Heart left ventricle (tissue), 16 donors: ENCODE data around the gene APCS. TPM values are rescaled to one million over a fixed set of nuclear protein-coding genes. Genes with fewer than 3 reads are reported as not detected.

Source experiments
- ATAC-seq, 4 donors: fragments of 200-7000 bp; cut with Tn5 transposase; one replicate each; pipeline ENCODE4 v1.9.1; 2020 to 2022; ENCODE audit warnings: moderate library complexity in 4 of 4, mild to moderate bottlenecking in 3 of 4, moderate number of reproducible peaks in 1 of 4
- DNase-seq, 5 donors: peaks; one replicate each; pipeline ENCODE4 v3.0.0-alpha.2; 2020
- H3K27ac ChIP-seq, 12 donors: fragments of 200-600 bp; sonication (generic) in 4 of 12; one replicate each; pipeline versions ENCODE4 v1.5.0 to v1.8.0; 2016 to 2022; ENCODE audit warnings: mild to moderate bottlenecking in 2 of 12
- H3K27me3 ChIP-seq, 9 donors: fragments of 200-600 bp; sonication (generic) in 2 of 9; one replicate each; pipeline versions ENCODE4 v1.5.1 to v1.8.0; 2016 to 2022; ENCODE audit warnings: mild to moderate bottlenecking in 3 of 9
- H3K36me3 ChIP-seq, 9 donors: fragments of 200-600 bp; sonication (generic) in 2 of 9; one replicate each; pipeline versions ENCODE4 v1.5.0 to v1.8.0; 2018 to 2022; ENCODE audit warnings: mild to moderate bottlenecking in 2 of 9
- H3K4me1 ChIP-seq, 12 donors: fragments of 200-600 bp; sonication (generic) in 4 of 12; one replicate each; pipeline versions ENCODE4 v1.5.0 to v1.8.0; 2016 to 2022; ENCODE audit warnings: mild to moderate bottlenecking in 3 of 12
- H3K4me3 ChIP-seq, 12 donors: fragments of 200-600 bp; sonication (generic) in 4 of 12; one replicate each; pipeline versions ENCODE4 v1.5.0 to v1.8.0; 2017 to 2022; ENCODE audit warnings: mild to moderate bottlenecking in 9 of 12, moderate library complexity in 4 of 12
- H3K9me3 ChIP-seq, 12 donors: fragments of 200-600 bp; sonication (generic) in 4 of 12; one replicate each; pipeline versions ENCODE4 v1.5.0 to v1.8.0; 2016 to 2022; ENCODE audit warnings: mild to moderate bottlenecking in 1 of 12
- CTCF ChIP-seq, 12 donors: fragments of 200-600 bp; sonication (generic) in 4 of 12; IDR thresholded peaks; one replicate each; pipeline versions ENCODE4 v1.5.0 to v1.8.0; 2018 to 2022; ENCODE audit warnings: antibody characterized with exemption in 12 of 12, mild to moderate bottlenecking in 5 of 12
- POLR2A ChIP-seq, 2 donors: fragments of 450-650 bp; IDR thresholded peaks; one replicate each; pipeline ENCODE4 v1.6.1; 2017; ENCODE audit warnings: antibody characterized with exemption in 2 of 2, mild to moderate bottlenecking in 2 of 2, moderate library complexity in 2 of 2
- WGBS, 4 donors: extraction: QIAGEN DNeasy Blood & Tissue Kit in 2 of 4; methylation state at CpG; one replicate each; pipeline versions ENCODE4 v1.1.5 to v1.1.7; 2013 to 2018; 5-methylcytosine and 5-hydroxymethylcytosine counted together
- intact Hi-C, 10 donors: fragments of 100-400 bp; cut with DNase I; formaldehyde crosslinking; loops; one replicate each; pipeline versions ENCODE4 v1.11.1 to v1.14.2; 2022
- polyA plus RNA-seq, 2 donors: library from polyadenylated mRNA; stranded (reverse); fragments of 200-250 nt; gene quantifications; one replicate each; pipeline ENCODE4 v1.2.3, GENCODE V29; 2013
- total RNA-seq, 9 donors: library from RNA; depleted of rRNA in 2 of 9; stranded (reverse); fragments of >200 nt in 2 of 9; fragmentation: NEBNext Ultra II Directional in 3 of 9; extraction: Animal tissue kit (Norgen Biotek cat#: 25700) in 3 of 9; gene quantifications; one replicate each; pipeline versions ENCODE4 v1.1.0 to v1.2.4, GENCODE V29; 2016 to 2023
- donor health status: ischemic (EF 13 %, LVEDD 7.1; RV severe dilation, severe dysfunction).
- donor health status: healthy with polysubstance abuse.
- donor health status: DM: no; HTN: yes; CAD: no.
- donor health status: DM: no; HTN: no; CAD: no.
- donor health status: ischemic (EF 25% LVEDD 6.9; RV normal size, moderate dysfunction).
- donor health status: ischemic (EF 25% LVEDD 5.7; RV mildly dilated, moderate dysfunction).
- donor health status: healthy.
- donor health status: DM: yes; HTN: yes; CAD: no.
- donor health status: ischemic (EF 35%, LVEDD 5.7; RV mildly dilated, moderate dysfunction).
- donor health status: nonischemic (EF 11% LVEDD 7.7; RV severe dilation, severe dysfunction).
- donor health status: DM: yes; HTN: yes; CAD: no.
- donor health status: PGD.
- donor health status: ischemic (EF 29% LVEDD 5.4; RV normal size, mild dysfunction).
- donor health status: nonischemic (EF 23%, LVEDD 6.1; RV moderate dilation, normal function).

The APCS gene
- total and polyA plus RNA-seq, 11 donors: 0.08 TPM; not detected in 10

DNA sequence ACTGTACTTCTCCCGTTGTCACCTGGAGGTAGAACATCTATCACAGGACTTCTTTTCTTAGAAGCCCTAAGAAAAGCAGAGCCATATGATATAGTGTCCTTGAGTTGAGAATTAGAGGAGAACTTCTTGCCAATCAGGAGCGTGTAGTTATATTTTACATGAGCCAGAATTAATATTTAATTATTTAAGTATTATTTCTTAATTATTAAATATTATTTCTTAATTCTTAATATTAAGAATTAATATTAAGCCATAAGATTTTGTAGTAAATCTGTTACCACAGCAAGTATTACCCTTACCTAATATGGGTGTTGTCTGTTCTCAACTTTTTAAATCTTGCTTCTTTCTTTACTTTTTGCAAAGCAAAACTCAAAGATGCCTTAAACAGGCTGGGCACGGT is 10.2 kb upstream of the APCS start:
- DNase-seq (no peak), ATAC-seq (no peak)
- Histone ChIP-seq H3K4me3 (no peak overlapping the region), H3K4me1 (no peaks in the 10 kb centered on the region), H3K36me3 (no peaks in the 10 kb centered on the region), H3K27ac (no peak overlapping the region), H3K9me3 (no peaks in the 10 kb centered on the region), H3K27me3 (no peaks in the 10 kb centered on the region)
- TF ChIP-seq POLR2A (IDR thresholded peaks at IDR 0.05) (no peak), CTCF (IDR thresholded peaks at IDR 0.05) (no peak)
- WGBS, 4 donors: 92 to 96% (median 94%) methylated on average over 3 of the region's 3 CpGs
- intact Hi-C loops: no loop called here

DNA sequence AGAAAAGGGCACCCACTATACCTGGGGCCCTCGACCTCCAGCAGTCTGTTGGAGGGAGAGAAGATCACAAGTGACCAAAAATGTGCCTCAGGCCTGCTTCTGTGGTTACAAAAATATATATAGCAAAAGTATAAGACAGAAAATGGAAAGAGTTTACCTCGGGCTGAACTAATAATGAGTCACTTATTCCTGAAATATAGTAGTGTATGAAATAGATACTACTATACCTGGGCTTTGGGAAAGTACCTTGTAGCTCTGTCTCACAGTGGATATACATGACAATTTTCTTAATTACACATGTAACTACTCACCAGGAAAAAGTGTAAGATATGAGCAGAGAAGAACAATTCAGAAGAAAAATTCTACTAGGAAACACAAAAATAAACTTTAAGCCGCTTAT is 7.3 kb upstream of the APCS start:
- no peaks in the 10 kb centered on the region for H3K27me3 ChIP-seq
- no peak for TF ChIP-seq CTCF (IDR thresholded peaks at IDR 0.05)
- no peak for TF ChIP-seq POLR2A (IDR thresholded peaks at IDR 0.05)
- no peaks in the 10 kb centered on the region for H3K4me1 ChIP-seq
- WGBS, 4 donors: 62 to 70% (median 69%) methylated on average over 3 of the region's 3 CpGs
- no peaks in the 10 kb centered on the region for H3K9me3 ChIP-seq
- no peak for ATAC-seq
- intact Hi-C loops: no loop called here
- DNase-seq: no peak
- H3K36me3 ChIP-seq: no peaks in the 10 kb centered on the region
- H3K27ac ChIP-seq: no peak overlapping the region
- H3K4me3 ChIP-seq: no peak overlapping the region

DNA sequence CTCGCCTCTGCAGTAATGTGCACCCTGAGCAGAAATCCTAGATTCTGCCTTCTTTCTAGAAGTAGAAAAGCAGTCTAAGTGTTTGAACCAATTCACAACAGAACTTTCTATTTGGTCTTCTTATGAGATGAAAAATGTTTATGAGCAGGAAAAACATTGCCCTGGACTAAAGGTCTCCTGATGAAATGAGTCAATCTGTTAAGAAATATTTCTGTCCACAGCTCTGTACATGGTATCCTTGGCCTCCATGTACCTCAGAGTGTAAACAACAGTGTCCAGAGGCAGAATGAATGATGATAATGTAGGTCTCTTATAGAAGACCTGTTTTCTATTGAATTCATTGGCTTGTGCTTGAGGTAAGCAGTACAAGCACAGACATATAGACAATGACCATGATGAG is 6.2 kb upstream of the APCS start:
- Histone ChIP-seq H3K27ac (no peak overlapping the region), H3K27me3 (no peaks in the 10 kb centered on the region), H3K36me3 (no peaks in the 10 kb centered on the region), H3K9me3 (no peaks in the 10 kb centered on the region), H3K4me1 (no peaks in the 10 kb centered on the region), H3K4me3 (no peak overlapping the region)
- DNase-seq (no peak), ATAC-seq (no peak)
- no peak for TF ChIP-seq CTCF (IDR thresholded peaks at IDR 0.05)
- TF ChIP-seq POLR2A (IDR thresholded peaks at IDR 0.05): no peak
- intact Hi-C loops: no loop called here
- WGBS, 4 donors: 76 to 95% (median 83%) methylated on average over 1 of the region's 1 CpG

DNA sequence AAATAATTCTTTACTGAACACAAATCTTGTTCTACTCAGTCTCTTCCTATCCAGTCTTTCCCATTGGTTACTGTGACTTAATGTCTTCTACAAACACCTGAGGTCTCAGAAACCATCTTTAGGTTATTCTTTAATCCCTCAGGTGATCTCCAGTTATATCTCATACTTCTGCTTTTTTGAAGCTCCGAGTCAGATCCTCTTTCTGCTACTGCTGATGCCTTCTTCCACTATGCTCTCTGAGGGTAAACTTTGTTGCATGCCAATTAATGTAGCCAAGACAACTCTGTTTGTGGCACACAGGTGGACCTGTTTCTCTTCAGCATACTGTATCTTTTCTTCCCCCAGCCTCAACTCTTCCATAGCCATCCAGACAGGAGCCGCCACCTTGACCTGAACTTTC is 3.1 kb upstream of the APCS start:
- H3K4me1 ChIP-seq: no peaks in the 10 kb centered on the region
- DNase-seq (no peak), ATAC-seq (no peak)
- H3K27ac ChIP-seq: no peak overlapping the region
- H3K27me3 ChIP-seq: no peaks in the 10 kb centered on the region
- H3K36me3 ChIP-seq: no peaks in the 10 kb centered on the region
- H3K9me3 ChIP-seq: no peaks in the 10 kb centered on the region
- WGBS, 4 donors: 72 to 85% (median 76%) methylated on average over 2 of the region's 2 CpGs
- TF ChIP-seq CTCF (IDR thresholded peaks at IDR 0.05) (no peak), POLR2A (IDR thresholded peaks at IDR 0.05) (no peak)
- intact Hi-C loops: no loop called here
- H3K4me3 ChIP-seq: no peak overlapping the region
